Vagina (tissue), 2 donors: Measurements from ENCODE around the gene SHOC1.

ENCODE experiments used
- POLR2AphosphoS5 ChIP-seq, 2 donors: sonication (generic); formaldehyde crosslinking; IDR thresholded peaks; one replicate each; pipeline ENCODE4 v1.9.0; 2017; ENCODE audit warnings: antibody characterized with exemption in 2 of 2, mild to moderate bottlenecking in 2 of 2, low read depth in 1 of 2; ENCODE audit not compliant: insufficient read depth in 1 of 2
- TF ChIP-seq, protein P1 (sequence below), 3 experiments: fragments of 450-650 bp in 2 of 3; fragments of 200-600 bp in 1 of 3; sonication (generic) in 1 of 3; IDR thresholded peaks; one replicate each; pipeline ENCODE4 v1.5.1; 2017 to 2019; ENCODE audit warnings: antibody characterized with exemption in 3 of 3, mild to moderate bottlenecking in 2 of 3, moderate library complexity in 2 of 3

- TF ChIP-seq, protein P1, sequence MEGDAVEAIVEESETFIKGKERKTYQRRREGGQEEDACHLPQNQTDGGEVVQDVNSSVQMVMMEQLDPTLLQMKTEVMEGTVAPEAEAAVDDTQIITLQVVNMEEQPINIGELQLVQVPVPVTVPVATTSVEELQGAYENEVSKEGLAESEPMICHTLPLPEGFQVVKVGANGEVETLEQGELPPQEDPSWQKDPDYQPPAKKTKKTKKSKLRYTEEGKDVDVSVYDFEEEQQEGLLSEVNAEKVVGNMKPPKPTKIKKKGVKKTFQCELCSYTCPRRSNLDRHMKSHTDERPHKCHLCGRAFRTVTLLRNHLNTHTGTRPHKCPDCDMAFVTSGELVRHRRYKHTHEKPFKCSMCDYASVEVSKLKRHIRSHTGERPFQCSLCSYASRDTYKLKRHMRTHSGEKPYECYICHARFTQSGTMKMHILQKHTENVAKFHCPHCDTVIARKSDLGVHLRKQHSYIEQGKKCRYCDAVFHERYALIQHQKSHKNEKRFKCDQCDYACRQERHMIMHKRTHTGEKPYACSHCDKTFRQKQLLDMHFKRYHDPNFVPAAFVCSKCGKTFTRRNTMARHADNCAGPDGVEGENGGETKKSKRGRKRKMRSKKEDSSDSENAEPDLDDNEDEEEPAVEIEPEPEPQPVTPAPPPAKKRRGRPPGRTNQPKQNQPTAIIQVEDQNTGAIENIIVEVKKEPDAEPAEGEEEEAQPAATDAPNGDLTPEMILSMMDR (IDR thresholded peaks at IDR 0.05): no peak
- TF ChIP-seq POLR2AphosphoS5 (IDR thresholded peaks at IDR 0.05; ENCODE audit: insufficient read depth in 1 of 2, low read depth in 1 of 2): no peak
Observed at GRCh38 chr9:111810908-111811307, 16.2 kb upstream of the SHOC1 start.
